ENCODE data around the gene TRIM5. TPM values are rescaled to one million over a fixed set of nuclear protein-coding genes. Genes with fewer than 3 reads are reported as not detected.
A peak's percentile ranks its signal among the peaks of the same experiment; 100 is the strongest.
"Not testable (repeated sequence)": the region's sequence is repeated elsewhere in the genome, so short reads cannot be mapped to it uniquely, and the experiment has no call there.

The TRIM5 gene
- total and polyA plus RNA-seq, 10 of the 15 experiments (the other 5 are each of a cell fraction or from before 2014, with no cell fraction given) = 20.0 to 59.7 (median 31.8) TPM

GRCh38 chr11:5684036-5684645 lies 733 bp downstream of the TRIM5 start:
- H3K27ac ChIP-seq (ENCODE audit: control insufficient read depth, insufficient read depth) = peak overlapping the region; percentile 94
- no peaks in the 10 kb centered on the region; the same call in 1 of the 2 replicates for H4K20me1 ChIP-seq (ENCODE audit: control insufficient read depth, insufficient read depth)
- RAD21 ChIA-PET (ENCODE audit: unreplicated experiment) = interaction anchor here (0.7 to 3.4 kb wide), 21 partner anchors 9 to 208 kb away, joined by 3 to 30 read pairs (median 8); partner anchors contain the start of genes OR52N2 and TRIM34
- SMC1A ChIA-PET (ENCODE audit: uncharacterized antibody, unreplicated experiment) = interaction anchor here (0.7 to 3.8 kb wide), 22 partner anchors 14 to 207 kb away, joined by 3 to 52 read pairs (median 6); partner anchors contain the start of gene TRIM34
- POLR2A ChIA-PET = interaction anchor here (0.6 to 2.9 kb wide), 14 partner anchors 10 to 87 kb away, joined by 3 to 28 read pairs (median 4); no protein-coding TSS in a partner anchor
- H3K9me3 ChIP-seq (replicated peaks; ENCODE audit: control insufficient read depth, insufficient read depth, low read length) = no peaks in the 10 kb centered on the region; the same call in 2 of the 3 replicates
- in situ Hi-C loops (cut with MboI) = loop anchor here (25.0 kb wide), 2 partner anchors 1822 to 1828 kb away; partner anchors contain the start of genes PPFIBP2 and STIM1
- BruUV-seq (replicated peaks) = TSS peak; percentile 98
- no peak overlapping the region; the same call in 1 of the 2 replicates for H2AFZ ChIP-seq (ENCODE audit: control insufficient read depth, low read depth, low read length)
- no peak for DNase-seq (ENCODE audit: low read depth, low spot score)
- peaks cover 0 to 11% of the 10 kb centered on the region in 2 experiments; a peak in 2 of 4 replicates for H3K36me3 ChIP-seq (ENCODE audit: control insufficient read depth in 2 of 2, insufficient read depth in 2 of 2, low read length in 1 of 2)
- peaks cover 8% of the 10 kb centered on the region for H3K4me1 ChIP-seq (ENCODE audit: control insufficient read depth, insufficient read depth, low read length)
- CTCF ChIA-PET = interaction anchor here (0.6 to 4.3 kb wide), 31 partner anchors 10 to 208 kb away, joined by 3 to 37 read pairs (median 6); partner anchors contain the start of genes OR52N2, OR56B1 and TRIM34
- FAIRE-seq = no peak
- intact Hi-C loops (cut with micrococcal nuclease; ENCODE audit: unreplicated experiment) = loop anchor here (1.0 to 2.0 kb wide), 2 partner anchors 59 to 124 kb away; partner anchors contain the start of genes OR52N2 and TRIM34
- no peaks in the 10 kb centered on the region for H3K27me3 ChIP-seq (replicated peaks in 1 of 2; ENCODE audit: control insufficient read depth in 2 of 2, insufficient read depth in 2 of 2, low read length in 1 of 2)
- peak overlapping the region; percentile 78 for H3K9ac ChIP-seq (ENCODE audit: control insufficient read depth, insufficient read depth, low read length)
- peak overlapping the region; percentile 87 for H3K4me3 ChIP-seq
- peaks cover 32% of the 10 kb centered on the region for H3K79me2 ChIP-seq (ENCODE audit: control insufficient read depth, insufficient read depth, low read length)
- H3K4me2 ChIP-seq (ENCODE audit: control insufficient read depth, insufficient read depth) = peak overlapping the region; percentile 77
- TF ChIP-seq NR2C1 (IDR thresholded peaks at IDR 0.05) (no peak), MXI1 (IDR thresholded peaks at IDR 0.05; ENCODE audit: low read depth, low read length) (peak; percentile 9; the same call in 1 of the 2 replicates)
- 50% methylated on average over 6 of the region's 8 CpGs for WGBS (ENCODE audit: insufficient coverage, insufficient replicate concordance, low lambda C conversion rate, missing lambda C conversion rate)
- peak; percentile 39 for ATAC-seq

DNA sequence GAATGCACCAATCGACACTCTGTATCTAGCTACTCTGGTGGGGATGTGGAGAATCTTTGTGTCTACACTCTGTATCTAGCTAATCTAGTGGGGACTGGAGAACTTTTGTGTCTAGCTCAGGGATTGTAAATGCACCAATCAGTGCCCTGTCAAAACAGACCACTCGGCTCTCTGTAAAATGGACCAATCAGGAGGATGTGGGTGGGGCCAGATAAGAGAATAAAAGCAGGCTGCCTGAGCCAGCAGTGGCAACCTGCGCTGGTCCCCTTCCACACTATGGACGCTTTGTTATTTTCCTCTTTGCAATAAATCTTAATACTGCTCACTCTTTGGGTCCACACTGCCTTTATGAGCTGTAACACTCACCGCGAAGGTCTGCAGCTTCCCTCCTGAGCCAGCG lies 1.3 kb downstream of the TRIM5 start:
- ChIA-PET SMC1A (ENCODE audit: uncharacterized antibody, unreplicated experiment) (interaction anchor here (1.0 to 3.8 kb wide), 14 partner anchors 16 to 207 kb away, joined by 3 to 52 read pairs (median 14); partner anchors contain the start of gene TRIM34), POLR2A (interaction anchor here (0.7 to 2.9 kb wide), 5 partner anchors 10 to 64 kb away, joined by 4 to 28 read pairs (median 4); no protein-coding TSS in a partner anchor), RAD21 (ENCODE audit: unreplicated experiment) (interaction anchor here (1.5 to 3.4 kb wide), 12 partner anchors 17 to 208 kb away, joined by 3 to 30 read pairs (median 11); partner anchors contain the start of genes OR52N2 and TRIM34), CTCF (interaction anchor here (0.7 to 4.3 kb wide), 15 partner anchors 14 to 241 kb away, joined by 3 to 37 read pairs (median 7); partner anchors contain the start of genes OR52N2 and TRIM34)
- H2AFZ ChIP-seq (ENCODE audit: control insufficient read depth, low read depth, low read length); DNase-seq (ENCODE audit: low read depth, low spot score); H3K27me3 ChIP-seq (replicated peaks in 1 of 2; ENCODE audit: control insufficient read depth in 2 of 2, insufficient read depth in 2 of 2, low read length in 1 of 2); H4K20me1 ChIP-seq (ENCODE audit: control insufficient read depth, insufficient read depth); FAIRE-seq; H3K4me1 ChIP-seq (ENCODE audit: control insufficient read depth, insufficient read depth, low read length); BruUV-seq (replicated peaks); H3K9me3 ChIP-seq (replicated peaks; ENCODE audit: control insufficient read depth, insufficient read depth, low read length): not testable (repeated sequence)
- peak overlapping the region; percentile 94 for H3K27ac ChIP-seq (ENCODE audit: control insufficient read depth, insufficient read depth)
- H3K79me2 ChIP-seq (ENCODE audit: control insufficient read depth, insufficient read depth, low read length) = peaks cover 27% of the 10 kb centered on the region
- intact Hi-C loops (cut with micrococcal nuclease; ENCODE audit: unreplicated experiment) (loop anchor here (1.0 to 2.0 kb wide), 2 partner anchors 59 to 125 kb away; partner anchors contain the start of genes OR52N2 and TRIM34), in situ Hi-C loops (cut with MboI) (loop anchor here (25.0 kb wide), 2 partner anchors 1821 to 1829 kb away; partner anchors contain the start of genes PPFIBP2 and STIM1)
- H3K36me3 ChIP-seq (ENCODE audit: control insufficient read depth in 2 of 2, insufficient read depth in 2 of 2, low read length in 1 of 2) = peaks cover 0 to 16% of the 10 kb centered on the region in 2 experiments; a peak in 2 of 4 replicates
- peak overlapping the region; percentile 87 for H3K4me3 ChIP-seq
- peak overlapping the region; percentile 78 for H3K9ac ChIP-seq (ENCODE audit: control insufficient read depth, insufficient read depth, low read length)
- peak; percentile 9; the same call in 2 of the 3 replicates for ATAC-seq
- 0 out of 2 replicates have a peak, but pooled peaks have one; percentile 1 for TF ChIP-seq ZBED1 (IDR thresholded peaks at IDR 0.05; ENCODE audit: borderline replicate concordance)
- 0 out of 3 replicates have a peak, but pooled peaks have one; percentile 12 for TF ChIP-seq POU2F2 (IDR thresholded peaks at IDR 0.05; ENCODE audit: borderline replicate concordance, low read depth, low read length)
- peak; percentile 51 for TF ChIP-seq POLR2A (IDR thresholded peaks at IDR 0.05; ENCODE audit: low read depth, low read length)
- TF ChIP-seq POLR2AphosphoS5 (IDR thresholded peaks at IDR 0.05; ENCODE audit: low read length) = peak; percentile 78
- TF ChIP-seq SMAD5 (IDR thresholded peaks at IDR 0.05; ENCODE audit: low read depth) = peak; percentile 40; the same call in 1 of the 2 replicates
- TF ChIP-seq SP1 (IDR thresholded peaks at IDR 0.05; ENCODE audit: low read depth, low read length) = peak; percentile 39
- peak; percentile 84 for TF ChIP-seq NFYB (IDR thresholded peaks at IDR 0.05; ENCODE audit: insufficient read depth, low read depth, low read length)
- WGBS (ENCODE audit: insufficient coverage, insufficient replicate concordance, low lambda C conversion rate, missing lambda C conversion rate) = 43% methylated on average over 7 of the region's 7 CpGs
- H3K4me2 ChIP-seq (ENCODE audit: control insufficient read depth, insufficient read depth) = peak overlapping the region; percentile 77
